ENCODE measurements around the gene PDSS2.

Gene PDSS2

GRCh38 chr6:107161521-107161920 is 297.8 kb downstream of the PDSS2 start:
- Histone ChIP-seq H3K27ac (ENCODE audit: low read length) (no peak overlapping the region), H4K20me1 (ENCODE audit: insufficient read depth, low read length) (no peaks in the 10 kb centered on the region), H2AFZ (ENCODE audit: low read depth, low read length) (no peak overlapping the region), H3K79me2 (ENCODE audit: low read length) (no peaks in the 10 kb centered on the region), H3K9ac (ENCODE audit: low read length) (no peak overlapping the region), H3K4me3 (ENCODE audit: low read length) (no peak overlapping the region), H3K4me1 (ENCODE audit: low read length) (no peaks in the 10 kb centered on the region), H3K27me3 (ENCODE audit: low read depth, low read length) (no peaks in the 10 kb centered on the region), H3K4me2 (ENCODE audit: low read length) (no peak overlapping the region), H3K36me3 (replicated peaks; ENCODE audit: low read depth, low read length) (no peaks in the 10 kb centered on the region), H3K9me3 (ENCODE audit: insufficient read depth, low read length) (no peaks in the 10 kb centered on the region)
- no peak for TF ChIP-seq CTCF (IDR thresholded peaks at IDR 0.05; ENCODE audit: low read depth, low read length)
- no peak for TF ChIP-seq EZH2phosphoT487 (IDR thresholded peaks at IDR 0.05; ENCODE audit: low read depth)

- Histone ChIP-seq H3K4me3 (ENCODE audit: low read length) (no peak overlapping the region), H2AFZ (ENCODE audit: low read depth, low read length) (no peak overlapping the region), H3K27ac (ENCODE audit: low read length) (no peak overlapping the region), H3K36me3 (replicated peaks; ENCODE audit: low read depth, low read length) (no peaks in the 10 kb centered on the region), H3K9ac (ENCODE audit: low read length) (no peak overlapping the region), H3K27me3 (ENCODE audit: low read depth, low read length) (no peaks in the 10 kb centered on the region), H3K9me3 (ENCODE audit: insufficient read depth, low read length) (no peaks in the 10 kb centered on the region), H3K4me1 (ENCODE audit: low read length) (peaks cover 21% of the 10 kb centered on the region), H3K4me2 (ENCODE audit: low read length) (no peak overlapping the region), H4K20me1 (ENCODE audit: insufficient read depth, low read length) (no peaks in the 10 kb centered on the region), H3K79me2 (ENCODE audit: low read length) (no peaks in the 10 kb centered on the region)
- TF ChIP-seq EZH2phosphoT487 (IDR thresholded peaks at IDR 0.05; ENCODE audit: low read depth) (no peak), CTCF (IDR thresholded peaks at IDR 0.05; ENCODE audit: low read depth, low read length) (no peak)
Observed at GRCh38 chr6:107156617-107157016, 302.7 kb downstream of the PDSS2 start.

- no peak overlapping the region for H3K9ac ChIP-seq (ENCODE audit: low read length)
- no peaks in the 10 kb centered on the region for H3K79me2 ChIP-seq (ENCODE audit: low read length)
- H3K4me1 ChIP-seq (ENCODE audit: low read length) = peaks cover 25% of the 10 kb centered on the region
- H3K36me3 ChIP-seq (replicated peaks; ENCODE audit: low read depth, low read length) = no peaks in the 10 kb centered on the region
- H3K27ac ChIP-seq (ENCODE audit: low read length) = no peak overlapping the region
- no peaks in the 10 kb centered on the region for H3K9me3 ChIP-seq (ENCODE audit: insufficient read depth, low read length)
- TF ChIP-seq EZH2phosphoT487 (IDR thresholded peaks at IDR 0.05; ENCODE audit: low read depth) (no peak), CTCF (IDR thresholded peaks at IDR 0.05; ENCODE audit: low read depth, low read length) (no peak)
- H4K20me1 ChIP-seq (ENCODE audit: insufficient read depth, low read length) = no peaks in the 10 kb centered on the region
- no peak overlapping the region for H3K4me3 ChIP-seq (ENCODE audit: low read length)
- no peaks in the 10 kb centered on the region for H3K27me3 ChIP-seq (ENCODE audit: low read depth, low read length)
- H2AFZ ChIP-seq (ENCODE audit: low read depth, low read length) = no peak overlapping the region
- no peak overlapping the region for H3K4me2 ChIP-seq (ENCODE audit: low read length)
Observed at GRCh38 chr6:107154801-107155160, 304.6 kb downstream of the PDSS2 start.

GRCh38 chr6:107154131-107154800 is 305.1 kb downstream of the PDSS2 start:
- Histone ChIP-seq H3K36me3 (replicated peaks; ENCODE audit: low read depth, low read length) (no peaks in the 10 kb centered on the region), H2AFZ (ENCODE audit: low read depth, low read length) (no peak overlapping the region), H3K4me3 (ENCODE audit: low read length) (no peak overlapping the region), H3K4me1 (ENCODE audit: low read length) (peaks cover 25% of the 10 kb centered on the region), H3K4me2 (ENCODE audit: low read length) (no peak overlapping the region), H4K20me1 (ENCODE audit: insufficient read depth, low read length) (no peaks in the 10 kb centered on the region), H3K79me2 (ENCODE audit: low read length) (no peaks in the 10 kb centered on the region), H3K9ac (ENCODE audit: low read length) (no peak overlapping the region), H3K27me3 (ENCODE audit: low read depth, low read length) (no peaks in the 10 kb centered on the region), H3K27ac (ENCODE audit: low read length) (no peak overlapping the region), H3K9me3 (ENCODE audit: insufficient read depth, low read length) (no peaks in the 10 kb centered on the region)
- TF ChIP-seq CTCF (IDR thresholded peaks at IDR 0.05; ENCODE audit: low read depth, low read length) (no peak), EZH2phosphoT487 (IDR thresholded peaks at IDR 0.05; ENCODE audit: low read depth) (no peak)
